Epithelial cell of proximal tubule (primary cell): ENCODE data around the gene PROKR1. TPM values are rescaled to one million over a fixed set of nuclear protein-coding genes. Genes with fewer than 3 reads are reported as not detected.

Experiments used
- DNase-seq: peaks from one replicate; pipeline ENCODE4 v3.0.0-alpha.2; 2011; ENCODE audit warnings: low read depth
- H3K4me3 ChIP-seq: 2 replicates; pipeline ENCODE4 v1.5.1; 2011; ENCODE audit warnings: low read depth, mild to moderate bottlenecking, low read length
- total RNA-seq: library from RNA; depleted of rRNA; stranded (reverse); fragments of >200 nt; gene quantifications from 2 replicates; pipeline ENCODE4 v1.2.3, GENCODE V29; 2015
- TF ChIP-seq, protein P1 (sequence below): conservative IDR thresholded peaks from 2 replicates; pipeline ENCODE4 v1.5.1; 2012; ENCODE audit warnings: low read depth, mild to moderate bottlenecking, low read length

Gene PROKR1
- total RNA-seq, 1 donor from 2014 or later: not detected

GRCh38 chr2:68687018-68687417 lies 43.6 kb downstream of the PROKR1 start:
- no peak for DNase-seq
- TF ChIP-seq, protein P1, sequence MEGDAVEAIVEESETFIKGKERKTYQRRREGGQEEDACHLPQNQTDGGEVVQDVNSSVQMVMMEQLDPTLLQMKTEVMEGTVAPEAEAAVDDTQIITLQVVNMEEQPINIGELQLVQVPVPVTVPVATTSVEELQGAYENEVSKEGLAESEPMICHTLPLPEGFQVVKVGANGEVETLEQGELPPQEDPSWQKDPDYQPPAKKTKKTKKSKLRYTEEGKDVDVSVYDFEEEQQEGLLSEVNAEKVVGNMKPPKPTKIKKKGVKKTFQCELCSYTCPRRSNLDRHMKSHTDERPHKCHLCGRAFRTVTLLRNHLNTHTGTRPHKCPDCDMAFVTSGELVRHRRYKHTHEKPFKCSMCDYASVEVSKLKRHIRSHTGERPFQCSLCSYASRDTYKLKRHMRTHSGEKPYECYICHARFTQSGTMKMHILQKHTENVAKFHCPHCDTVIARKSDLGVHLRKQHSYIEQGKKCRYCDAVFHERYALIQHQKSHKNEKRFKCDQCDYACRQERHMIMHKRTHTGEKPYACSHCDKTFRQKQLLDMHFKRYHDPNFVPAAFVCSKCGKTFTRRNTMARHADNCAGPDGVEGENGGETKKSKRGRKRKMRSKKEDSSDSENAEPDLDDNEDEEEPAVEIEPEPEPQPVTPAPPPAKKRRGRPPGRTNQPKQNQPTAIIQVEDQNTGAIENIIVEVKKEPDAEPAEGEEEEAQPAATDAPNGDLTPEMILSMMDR: no peak
- no peak overlapping the region for H3K4me3 ChIP-seq

DNA sequence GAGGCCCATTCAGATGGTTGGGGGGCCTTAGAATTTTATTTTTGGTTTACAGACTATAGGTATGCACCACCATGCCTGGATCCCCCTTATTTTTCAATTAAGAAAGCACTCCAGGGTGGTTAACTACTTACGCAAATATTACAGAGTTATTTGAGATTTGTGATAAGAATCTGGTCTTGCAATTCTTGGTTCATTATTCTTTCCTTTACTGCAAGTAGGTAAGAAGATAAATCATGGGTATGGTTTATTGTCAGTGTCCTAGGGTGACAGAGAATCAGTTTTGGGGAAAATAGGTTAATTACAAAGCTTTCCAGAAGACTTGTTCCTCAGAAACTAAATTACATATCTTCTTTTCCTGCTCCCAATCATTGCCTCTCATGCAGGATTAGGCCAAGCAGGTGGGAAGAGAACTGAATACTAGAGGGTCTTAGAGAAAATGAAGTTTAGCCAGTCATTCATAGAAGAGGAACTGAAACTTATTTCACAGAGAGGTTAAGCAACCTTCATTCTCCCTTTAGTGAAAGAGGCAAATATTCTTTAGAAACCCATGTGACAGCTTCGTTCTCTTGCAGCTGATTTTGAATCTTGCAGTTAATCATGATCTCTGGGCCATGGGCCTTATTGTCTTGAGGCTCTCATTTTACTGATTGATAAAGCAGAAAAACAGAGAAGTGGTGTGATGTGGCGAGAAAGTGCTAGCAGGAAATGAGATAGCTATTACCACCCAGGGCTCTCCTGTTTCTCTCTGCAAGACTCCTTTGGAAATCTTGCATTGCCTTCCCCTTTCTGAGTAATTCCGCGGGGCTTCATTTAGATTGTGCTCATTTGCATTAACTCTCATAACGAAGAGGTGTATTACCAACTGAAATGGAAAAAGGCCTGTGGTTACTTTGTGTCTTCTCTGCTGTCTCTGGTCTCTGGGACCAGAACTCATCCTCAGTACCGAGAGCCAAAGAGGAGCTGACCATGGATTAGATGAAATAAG lies 46.5 kb downstream of the PROKR1 start:
- DNase-seq: no peak
- no peak overlapping the region for H3K4me3 ChIP-seq
- TF ChIP-seq, protein P1: no peak

GRCh38 chr2:68690851-68691250 lies 47.5 kb downstream of the PROKR1 start:
- no peak overlapping the region for H3K4me3 ChIP-seq
- TF ChIP-seq, protein P1: no peak
- DNase-seq: no peak

DNA sequence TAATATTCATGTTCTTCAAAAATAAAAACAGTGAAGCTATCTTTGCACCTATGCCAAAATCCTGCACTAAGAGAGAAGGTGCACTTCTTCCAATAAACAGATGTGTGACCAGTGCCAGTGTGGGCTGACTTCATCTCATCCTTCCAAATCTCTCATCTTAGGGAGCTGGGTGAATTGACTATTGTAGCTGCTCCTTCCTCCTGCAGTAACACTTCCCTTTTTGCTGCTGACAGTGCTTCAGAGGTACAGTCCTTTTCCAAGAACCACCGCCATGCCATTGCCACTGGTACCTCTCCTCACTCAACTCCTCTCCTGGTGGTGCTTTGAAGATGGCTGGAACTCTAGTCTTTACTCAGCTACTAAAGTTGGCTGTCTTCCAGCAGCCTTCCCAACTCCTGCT lies 49.1 kb downstream of the PROKR1 start:
- TF ChIP-seq, protein P1: no peak
- no peak overlapping the region for H3K4me3 ChIP-seq
- no peak for DNase-seq

DNA sequence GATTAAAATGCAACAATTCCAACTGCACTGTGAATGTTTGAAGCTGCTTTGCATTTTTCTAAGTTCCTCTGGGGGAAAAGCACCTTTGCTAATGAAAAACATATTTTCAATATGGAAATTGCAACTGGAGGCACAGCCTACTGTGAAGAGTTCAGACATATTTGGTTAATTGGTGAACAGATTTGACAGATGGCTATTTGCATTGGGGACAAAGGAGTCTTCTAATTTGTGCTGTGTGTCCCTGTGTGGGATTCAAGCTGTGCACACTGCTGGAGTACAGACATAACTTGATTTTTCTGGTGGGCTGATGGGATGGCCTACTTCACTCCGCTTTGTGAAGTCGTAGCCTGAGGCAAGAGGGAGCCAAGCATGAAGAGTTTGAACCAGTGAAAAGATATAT lies 50.6 kb downstream of the PROKR1 start:
- no peak for DNase-seq
- TF ChIP-seq, protein P1: no peak
- H3K4me3 ChIP-seq: no peak overlapping the region

DNA sequence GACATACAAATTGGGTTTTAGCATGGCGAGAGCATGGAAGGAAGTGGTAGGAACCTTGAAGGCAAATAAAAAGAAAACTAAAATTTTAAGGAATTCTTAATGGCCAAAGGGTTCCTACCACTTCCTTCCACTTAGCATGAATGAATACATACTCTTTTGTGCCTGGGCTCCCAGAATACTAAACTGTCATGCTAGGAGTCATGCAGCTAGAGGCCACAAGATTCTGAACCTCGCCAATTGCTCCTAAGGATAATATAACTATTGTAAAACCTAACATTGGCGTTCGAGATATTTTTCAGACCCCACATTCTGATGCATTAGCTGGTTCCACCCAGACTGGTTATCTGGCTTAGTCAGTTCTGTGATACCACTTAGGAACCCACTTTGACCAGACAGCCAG lies 52.6 kb downstream of the PROKR1 start:
- TF ChIP-seq, protein P1: no peak
- H3K4me3 ChIP-seq: no peak overlapping the region
- DNase-seq: no peak
